Measurements from ENCODE around the gene ACOT4.
A peak's percentile ranks its signal among the peaks of the same experiment; 100 is the strongest.
"Not testable (repeated sequence)": the region's sequence is repeated elsewhere in the genome, so short reads cannot be mapped to it uniquely, and the experiment has no call there.

The ACOT4 gene

DNA sequence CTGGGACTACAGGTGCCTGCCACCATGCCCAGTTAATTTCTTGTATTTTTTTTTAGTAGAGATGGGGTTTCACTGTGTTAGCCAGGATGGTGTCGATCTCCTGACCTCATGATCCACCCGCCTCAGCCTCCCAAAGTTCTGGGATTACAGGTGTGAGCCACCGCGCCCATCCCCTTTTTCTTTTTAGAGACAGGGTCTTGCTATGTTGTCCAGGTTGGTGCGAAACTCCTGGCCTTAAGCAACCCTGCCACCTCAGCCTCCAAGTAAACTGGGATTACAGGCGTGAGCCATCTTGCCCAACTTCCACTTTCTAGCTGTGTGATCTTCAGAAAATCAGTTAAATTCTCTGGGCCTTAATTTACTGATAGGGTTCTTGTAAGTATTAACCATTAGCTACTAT lies 24.7 kb upstream of the ACOT4 start:
- not testable (repeated sequence) for H3K27ac ChIP-seq (ENCODE audit: low read length); H3K4me3 ChIP-seq (ENCODE audit: low read length); H3K36me3 ChIP-seq (ENCODE audit: control insufficient read depth, low read depth, low read length); H3K9ac ChIP-seq (ENCODE audit: low read length); H3K9me3 ChIP-seq (ENCODE audit: control insufficient read depth, low read depth, low read length); H3K4me1 ChIP-seq (ENCODE audit: control insufficient read depth, low read depth, low read length); H3K27me3 ChIP-seq (ENCODE audit: control insufficient read depth, insufficient read depth, low read length)

- Histone ChIP-seq H3K9ac (ENCODE audit: low read length) (no peak overlapping the region), H3K36me3 (ENCODE audit: control insufficient read depth, low read depth, low read length) (no peaks in the 10 kb centered on the region)
These were observed 24.3 kb upstream of the ACOT4 start for GRCh38 chr14:73567358-73567757.

DNA sequence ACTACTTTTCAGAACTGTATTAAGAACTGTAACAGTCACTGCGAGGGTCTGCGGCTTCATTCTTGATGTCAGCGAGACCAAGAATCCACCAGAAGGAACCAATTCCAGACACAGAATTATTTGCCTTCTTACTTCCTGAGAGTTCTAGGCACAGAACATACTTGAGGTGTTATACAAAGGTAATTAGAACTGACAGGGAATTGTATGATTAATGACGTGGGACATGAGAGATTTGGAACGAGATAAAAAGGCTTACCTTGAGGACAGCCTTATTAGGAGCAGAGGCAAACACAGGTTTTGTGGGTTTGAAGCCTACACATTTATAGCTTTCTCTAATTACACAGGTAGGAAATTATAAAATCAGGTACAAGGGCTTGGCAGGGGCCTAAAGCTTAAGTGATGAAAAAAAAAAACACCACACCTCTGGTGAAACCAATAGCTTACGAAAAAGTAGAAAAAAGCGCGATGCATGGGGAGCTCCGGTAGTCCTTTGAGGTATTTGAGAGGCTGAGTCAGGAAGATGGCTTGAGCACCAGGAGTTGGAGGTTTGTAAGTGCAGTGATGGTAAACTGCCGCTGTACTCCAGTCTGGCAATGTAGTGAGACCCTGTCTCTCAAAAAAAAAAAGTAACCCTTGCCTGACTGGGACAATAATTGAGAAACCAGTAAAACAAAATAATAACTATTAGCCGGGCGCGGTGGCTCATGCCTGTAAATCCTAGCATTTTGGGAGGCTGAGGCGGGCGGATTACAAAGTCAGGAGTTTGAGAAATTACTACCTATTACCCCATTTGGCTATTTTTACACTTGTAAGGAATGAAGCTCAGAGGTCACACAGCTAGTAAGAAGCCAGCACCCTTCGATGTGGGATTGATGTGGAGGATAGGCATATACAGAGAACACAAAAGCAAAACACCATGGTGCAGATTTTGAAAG lies 23.5 kb upstream of the ACOT4 start:
- no peaks in the 10 kb centered on the region for H3K27me3 ChIP-seq (ENCODE audit: control insufficient read depth, insufficient read depth, low read length)
- H3K4me3 ChIP-seq (ENCODE audit: low read length): peak overlapping the region; percentile 76
- no peaks in the 10 kb centered on the region for H3K36me3 ChIP-seq (ENCODE audit: control insufficient read depth, low read depth, low read length)
- peaks cover 8% of the 10 kb centered on the region for H3K4me1 ChIP-seq (ENCODE audit: control insufficient read depth, low read depth, low read length)
- peak overlapping the region; percentile 85 for H3K9ac ChIP-seq (ENCODE audit: low read length)
- no peak overlapping the region for H3K27ac ChIP-seq (ENCODE audit: low read length)
- H3K9me3 ChIP-seq (ENCODE audit: control insufficient read depth, low read depth, low read length): no peaks in the 10 kb centered on the region

More at GRCh38 chr14:73567358-73567757, 24.3 kb upstream of the ACOT4 start:
- H3K27me3 ChIP-seq (ENCODE audit: control insufficient read depth, insufficient read depth, low read length): no peaks in the 10 kb centered on the region
- H3K4me1 ChIP-seq (ENCODE audit: control insufficient read depth, low read depth, low read length): peaks cover 8% of the 10 kb centered on the region
- no peak overlapping the region for H3K4me3 ChIP-seq (ENCODE audit: low read length)
- H3K9me3 ChIP-seq (ENCODE audit: control insufficient read depth, low read depth, low read length): no peaks in the 10 kb centered on the region
- no peak overlapping the region for H3K27ac ChIP-seq (ENCODE audit: low read length)

- H3K27ac ChIP-seq (ENCODE audit: low read length); H3K27me3 ChIP-seq (ENCODE audit: control insufficient read depth, insufficient read depth, low read length); H3K36me3 ChIP-seq (ENCODE audit: control insufficient read depth, low read depth, low read length); H3K4me1 ChIP-seq (ENCODE audit: control insufficient read depth, low read depth, low read length); H3K9me3 ChIP-seq (ENCODE audit: control insufficient read depth, low read depth, low read length): not testable (repeated sequence)
- Histone ChIP-seq H3K4me3 (ENCODE audit: low read length) (peak overlapping the region; percentile 76), H3K9ac (ENCODE audit: low read length) (peak overlapping the region; percentile 85)
These were observed 22.8 kb upstream of the ACOT4 start for GRCh38 chr14:73568886-73569184.

- Histone ChIP-seq H3K9ac (ENCODE audit: low read length) (peak within 1 kb of the TSS; percentile 85), H3K4me3 (ENCODE audit: low read length) (peak within 1 kb of the TSS; percentile 76)
- not testable (repeated sequence) for H3K36me3 ChIP-seq (ENCODE audit: control insufficient read depth, low read depth, low read length); H3K4me1 ChIP-seq (ENCODE audit: control insufficient read depth, low read depth, low read length); H3K9me3 ChIP-seq (ENCODE audit: control insufficient read depth, low read depth, low read length); H3K27ac ChIP-seq (ENCODE audit: low read length); H3K27me3 ChIP-seq (ENCODE audit: control insufficient read depth, insufficient read depth, low read length)
These were observed 22.3 kb upstream of the ACOT4 start, which contains the start of gene ACOT2 for GRCh38 chr14:73569185-73569958. Gene ACOT2, plus strand, starts transcription at chr14:73569213. Its CDS starts 28 bp downstream, at chr14:73569241.

GRCh38 chr14:73570913-73571312 lies 20.8 kb upstream of the ACOT4 start:
- not testable (repeated sequence) for H3K4me1 ChIP-seq (ENCODE audit: control insufficient read depth, low read depth, low read length); H3K4me3 ChIP-seq (ENCODE audit: low read length); H3K9me3 ChIP-seq (ENCODE audit: control insufficient read depth, low read depth, low read length); H3K27me3 ChIP-seq (ENCODE audit: control insufficient read depth, insufficient read depth, low read length); H3K36me3 ChIP-seq (ENCODE audit: control insufficient read depth, low read depth, low read length); H3K9ac ChIP-seq (ENCODE audit: low read length); H3K27ac ChIP-seq (ENCODE audit: low read length)

DNA sequence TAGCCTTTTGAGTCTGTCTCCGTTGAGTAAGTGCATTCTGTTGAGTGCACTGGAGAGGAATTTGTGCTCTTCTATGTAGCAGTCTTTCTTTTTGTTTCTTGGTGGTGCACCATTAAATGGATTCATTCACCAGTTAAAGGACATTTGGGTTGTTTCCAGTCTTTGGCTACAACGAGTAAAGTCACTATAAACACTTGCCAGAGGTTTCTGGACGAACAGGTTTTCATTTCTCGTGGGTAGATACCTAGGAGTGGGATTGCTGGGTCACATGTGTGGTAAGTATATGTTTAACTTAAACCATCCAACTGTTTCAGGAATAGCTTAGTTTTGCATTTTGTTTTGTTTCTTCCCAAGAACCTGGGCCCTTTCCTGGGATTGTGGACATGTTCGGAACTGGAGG lies 18.6 kb upstream of the ACOT4 start:
- H3K9me3 ChIP-seq (ENCODE audit: control insufficient read depth, low read depth, low read length); H3K4me1 ChIP-seq (ENCODE audit: control insufficient read depth, low read depth, low read length); H3K9ac ChIP-seq (ENCODE audit: low read length); H3K27ac ChIP-seq (ENCODE audit: low read length); H3K4me3 ChIP-seq (ENCODE audit: low read length); H3K36me3 ChIP-seq (ENCODE audit: control insufficient read depth, low read depth, low read length); H3K27me3 ChIP-seq (ENCODE audit: control insufficient read depth, insufficient read depth, low read length): not testable (repeated sequence)

- not testable (repeated sequence) for H3K9ac ChIP-seq (ENCODE audit: low read length); H3K4me1 ChIP-seq (ENCODE audit: control insufficient read depth, low read depth, low read length); H3K27ac ChIP-seq (ENCODE audit: low read length); H3K36me3 ChIP-seq (ENCODE audit: control insufficient read depth, low read depth, low read length); H3K27me3 ChIP-seq (ENCODE audit: control insufficient read depth, insufficient read depth, low read length); H3K4me3 ChIP-seq (ENCODE audit: low read length); H3K9me3 ChIP-seq (ENCODE audit: control insufficient read depth, low read depth, low read length)
These were observed 17.9 kb upstream of the ACOT4 start for GRCh38 chr14:73573740-73574139.

DNA sequence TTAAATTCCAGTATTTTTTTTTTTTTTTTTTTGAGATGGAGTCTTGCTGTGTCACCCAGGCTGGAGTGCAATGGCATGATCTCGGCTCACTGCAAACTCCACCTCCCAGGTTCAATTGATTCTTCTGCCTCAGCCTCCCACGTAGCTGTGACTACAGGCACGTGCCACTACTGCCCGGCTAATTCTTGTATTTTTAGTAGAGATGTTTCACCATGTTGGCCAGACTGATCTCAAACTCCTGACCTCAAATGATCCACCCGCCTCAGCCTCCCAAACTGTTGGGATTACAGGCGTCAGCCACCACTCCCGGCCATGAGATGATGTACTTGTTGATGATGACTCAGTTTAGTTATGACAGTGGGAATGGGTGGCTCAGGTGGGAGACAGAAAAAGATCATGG lies 17.4 kb upstream of the ACOT4 start:
- not testable (repeated sequence) for H3K27me3 ChIP-seq (ENCODE audit: control insufficient read depth, insufficient read depth, low read length); H3K9ac ChIP-seq (ENCODE audit: low read length); H3K9me3 ChIP-seq (ENCODE audit: control insufficient read depth, low read depth, low read length); H3K4me3 ChIP-seq (ENCODE audit: low read length); H3K36me3 ChIP-seq (ENCODE audit: control insufficient read depth, low read depth, low read length); H3K27ac ChIP-seq (ENCODE audit: low read length); H3K4me1 ChIP-seq (ENCODE audit: control insufficient read depth, low read depth, low read length)

DNA sequence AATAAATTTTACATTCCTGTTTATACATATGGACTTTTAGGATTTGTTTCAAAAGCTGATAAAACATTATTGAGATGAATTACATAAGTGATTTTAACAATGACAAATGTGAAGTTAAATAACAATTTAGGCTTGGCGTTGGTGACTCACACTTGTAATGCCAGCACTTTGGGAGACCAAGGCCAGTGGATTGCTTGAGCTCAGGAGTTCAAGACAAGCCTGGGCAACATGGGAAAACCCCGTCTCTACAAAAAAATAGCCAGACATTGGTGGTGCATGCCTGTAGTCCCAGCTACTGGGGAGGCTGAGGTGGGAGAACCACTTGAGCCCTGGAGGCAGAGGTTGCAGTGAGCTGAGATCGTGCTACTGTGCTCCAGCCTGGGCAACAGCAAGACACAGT lies 15.3 kb upstream of the ACOT4 start:
- no peak overlapping the region for H3K27ac ChIP-seq (ENCODE audit: low read length)
- H3K9me3 ChIP-seq (ENCODE audit: control insufficient read depth, low read depth, low read length): no peaks in the 10 kb centered on the region
- H3K36me3 ChIP-seq (ENCODE audit: control insufficient read depth, low read depth, low read length): no peaks in the 10 kb centered on the region
- H3K9ac ChIP-seq (ENCODE audit: low read length): no peak overlapping the region
- no peaks in the 10 kb centered on the region for H3K27me3 ChIP-seq (ENCODE audit: control insufficient read depth, insufficient read depth, low read length)
- no peaks in the 10 kb centered on the region for H3K4me1 ChIP-seq (ENCODE audit: control insufficient read depth, low read depth, low read length)
- no peak overlapping the region for H3K4me3 ChIP-seq (ENCODE audit: low read length)

GRCh38 chr14:73577214-73577613 lies 14.5 kb upstream of the ACOT4 start:
- H3K27me3 ChIP-seq (ENCODE audit: control insufficient read depth, insufficient read depth, low read length); H3K9me3 ChIP-seq (ENCODE audit: control insufficient read depth, low read depth, low read length); H3K4me3 ChIP-seq (ENCODE audit: low read length); H3K36me3 ChIP-seq (ENCODE audit: control insufficient read depth, low read depth, low read length); H3K27ac ChIP-seq (ENCODE audit: low read length); H3K4me1 ChIP-seq (ENCODE audit: control insufficient read depth, low read depth, low read length); H3K9ac ChIP-seq (ENCODE audit: low read length): not testable (repeated sequence)

Measured in iPS-18a (cell line).